HEK293T (cell line): Measurements from ENCODE around the gene CDC25A.

Source experiments
- ARNT ChIP-seq: fragments of 450-650 bp; IDR thresholded peaks from 2 replicates; pipeline ENCODE4 v1.6.1; 2017; ENCODE audit warnings: mild to moderate bottlenecking
- BHLHE40 ChIP-seq: fragments of 450-650 bp; IDR thresholded peaks from 2 replicates; pipeline ENCODE4 v1.6.1; 2016; ENCODE audit warnings: mild to moderate bottlenecking, moderate library complexity, borderline replicate concordance
- ELF4 ChIP-seq: fragments of 450-650 bp; IDR thresholded peaks from 2 replicates; pipeline ENCODE4 v1.6.1; 2017; ENCODE audit warnings: antibody characterized with exemption
- FOXK2 ChIP-seq: fragments of 450-650 bp; IDR thresholded peaks from 2 replicates; pipeline ENCODE4 v1.6.1; 2016; ENCODE audit warnings: mild to moderate bottlenecking
- FOXM1 ChIP-seq: fragments of 450-650 bp; IDR thresholded peaks from 2 replicates; pipeline ENCODE4 v1.6.1; 2017; ENCODE audit warnings: mild to moderate bottlenecking, borderline replicate concordance
- L3MBTL2 ChIP-seq: fragments of 450-650 bp; conservative IDR thresholded peaks from 2 replicates; pipeline ENCODE4 v1.6.1; 2016; ENCODE audit warnings: mild to moderate bottlenecking
- LEF1 ChIP-seq: fragments of 450-650 bp; IDR thresholded peaks from 2 replicates; pipeline ENCODE4 v1.6.1; 2017; ENCODE audit warnings: mild to moderate bottlenecking, borderline replicate concordance
- NFRKB ChIP-seq: fragments of 450-650 bp; IDR thresholded peaks from 2 replicates; pipeline ENCODE4 v1.6.1; 2016; ENCODE audit warnings: mild to moderate bottlenecking, moderate library complexity
- SP1 ChIP-seq: fragments of 450-650 bp; IDR thresholded peaks from 2 replicates; pipeline ENCODE4 v1.6.1; 2017
- SUZ12 ChIP-seq: fragments of 450-650 bp; IDR thresholded peaks from 2 replicates; pipeline ENCODE4 v1.6.1; 2016; ENCODE audit warnings: mild to moderate bottlenecking
- TARDBP ChIP-seq: fragments of 450-650 bp; IDR thresholded peaks from 2 replicates; pipeline ENCODE4 v1.6.1; 2016
- ZNF384 ChIP-seq: fragments of 450-650 bp; IDR thresholded peaks from 2 replicates; pipeline ENCODE4 v1.6.1; 2016

GRCh38 chr3:48142316-48142870, 45.8 kb downstream of the CDC25A start:
- no peak for TF ChIP-seq SUZ12
- no peak for TF ChIP-seq ZNF384
- TF ChIP-seq SP1 = no peak
- TF ChIP-seq FOXM1 = no peak
- TF ChIP-seq ARNT = no peak
- TF ChIP-seq BHLHE40 = no peak
- TF ChIP-seq L3MBTL2 = no peak
- no peak for TF ChIP-seq TARDBP
- TF ChIP-seq ELF4 = no peak
- TF ChIP-seq FOXK2 = no peak
- TF ChIP-seq LEF1 = no peak
- TF ChIP-seq NFRKB = no peak
